WI38 (cell line): Measurements from ENCODE around the gene RNF43.

Source experiments
- H3K4me3 ChIP-seq: 2 replicates; pipeline ENCODE4 v1.5.1; 2011; ENCODE audit warnings: low read depth, mild to moderate bottlenecking, control low read depth, low read length
- TF ChIP-seq, protein P1 (sequence below): IDR thresholded peaks from 2 replicates; pipeline ENCODE4 v1.5.1; 2012; ENCODE audit warnings: low read depth, mild to moderate bottlenecking, control low read depth, low read length

The RNF43 gene

DNA sequence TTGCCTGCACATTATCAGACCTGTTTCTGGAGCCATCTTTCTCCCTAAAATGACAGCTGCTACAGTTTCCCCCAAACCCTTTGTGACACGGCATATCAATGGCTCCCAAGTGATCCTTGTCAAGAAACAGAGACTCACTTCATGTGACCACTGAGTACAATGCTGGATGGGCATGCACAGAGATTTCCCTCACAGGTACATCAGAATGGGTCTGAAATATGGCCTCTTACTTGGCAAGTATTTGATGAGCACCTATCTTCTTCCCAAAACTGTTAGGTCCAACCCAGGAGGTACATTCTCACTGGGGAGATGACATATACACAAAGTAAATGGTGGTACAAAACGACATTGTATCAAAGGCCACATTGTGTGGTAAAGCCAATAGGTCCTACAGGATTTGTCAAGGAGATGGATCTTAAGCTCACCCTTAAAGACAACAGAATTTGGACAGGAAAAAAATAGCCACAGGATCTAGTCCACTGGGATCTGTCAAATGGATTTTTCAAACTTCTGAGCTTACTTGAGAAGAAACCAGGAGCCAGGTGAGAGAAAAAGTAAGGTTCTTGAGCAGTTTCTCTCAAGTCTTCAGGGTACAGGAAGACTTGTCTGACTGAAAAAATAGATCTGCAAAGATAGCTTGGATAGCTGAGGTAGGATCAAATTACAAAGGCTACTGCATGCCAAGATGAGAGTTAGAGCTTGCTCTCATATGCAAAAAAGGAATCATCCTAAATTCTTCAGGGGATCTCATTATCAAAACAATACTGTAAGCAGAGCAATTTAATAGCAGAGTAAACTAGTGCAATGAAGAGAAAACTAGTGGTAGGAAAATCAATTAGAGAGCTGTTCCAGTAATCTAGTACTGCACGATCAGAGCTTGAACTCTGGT, 28.8 kb downstream of the RNF43 start:
- H3K4me3 ChIP-seq: no peak overlapping the region
- TF ChIP-seq, protein P1, sequence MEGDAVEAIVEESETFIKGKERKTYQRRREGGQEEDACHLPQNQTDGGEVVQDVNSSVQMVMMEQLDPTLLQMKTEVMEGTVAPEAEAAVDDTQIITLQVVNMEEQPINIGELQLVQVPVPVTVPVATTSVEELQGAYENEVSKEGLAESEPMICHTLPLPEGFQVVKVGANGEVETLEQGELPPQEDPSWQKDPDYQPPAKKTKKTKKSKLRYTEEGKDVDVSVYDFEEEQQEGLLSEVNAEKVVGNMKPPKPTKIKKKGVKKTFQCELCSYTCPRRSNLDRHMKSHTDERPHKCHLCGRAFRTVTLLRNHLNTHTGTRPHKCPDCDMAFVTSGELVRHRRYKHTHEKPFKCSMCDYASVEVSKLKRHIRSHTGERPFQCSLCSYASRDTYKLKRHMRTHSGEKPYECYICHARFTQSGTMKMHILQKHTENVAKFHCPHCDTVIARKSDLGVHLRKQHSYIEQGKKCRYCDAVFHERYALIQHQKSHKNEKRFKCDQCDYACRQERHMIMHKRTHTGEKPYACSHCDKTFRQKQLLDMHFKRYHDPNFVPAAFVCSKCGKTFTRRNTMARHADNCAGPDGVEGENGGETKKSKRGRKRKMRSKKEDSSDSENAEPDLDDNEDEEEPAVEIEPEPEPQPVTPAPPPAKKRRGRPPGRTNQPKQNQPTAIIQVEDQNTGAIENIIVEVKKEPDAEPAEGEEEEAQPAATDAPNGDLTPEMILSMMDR: no peak

DNA sequence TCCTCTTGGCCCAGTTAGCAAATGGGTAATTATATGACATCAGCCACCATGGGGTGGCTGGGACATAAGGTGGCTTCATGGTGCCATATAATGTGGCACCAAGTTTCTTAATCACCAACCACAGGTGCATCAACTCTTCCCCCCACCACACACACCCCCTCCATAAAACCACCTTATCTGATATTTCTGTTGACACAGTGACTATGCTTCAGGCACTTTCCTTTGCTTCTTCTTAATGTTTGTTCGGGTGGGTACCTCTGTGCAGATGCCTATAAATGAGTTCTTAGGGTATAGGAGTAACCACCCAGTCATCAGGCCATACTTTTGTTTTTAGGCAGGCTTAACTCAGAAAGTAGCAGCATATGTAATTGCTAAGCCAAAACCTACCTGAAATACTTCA, 29.5 kb downstream of the RNF43 start:
- TF ChIP-seq, protein P1: no peak

GRCh38 chr17:58386708-58387107, 30.6 kb downstream of the RNF43 start:
- H3K4me3 ChIP-seq: no peak overlapping the region
- TF ChIP-seq, protein P1: no peak

More for the DNA sequence above, 29.5 kb downstream of the RNF43 start:
- H3K4me3 ChIP-seq: no peak overlapping the region

DNA sequence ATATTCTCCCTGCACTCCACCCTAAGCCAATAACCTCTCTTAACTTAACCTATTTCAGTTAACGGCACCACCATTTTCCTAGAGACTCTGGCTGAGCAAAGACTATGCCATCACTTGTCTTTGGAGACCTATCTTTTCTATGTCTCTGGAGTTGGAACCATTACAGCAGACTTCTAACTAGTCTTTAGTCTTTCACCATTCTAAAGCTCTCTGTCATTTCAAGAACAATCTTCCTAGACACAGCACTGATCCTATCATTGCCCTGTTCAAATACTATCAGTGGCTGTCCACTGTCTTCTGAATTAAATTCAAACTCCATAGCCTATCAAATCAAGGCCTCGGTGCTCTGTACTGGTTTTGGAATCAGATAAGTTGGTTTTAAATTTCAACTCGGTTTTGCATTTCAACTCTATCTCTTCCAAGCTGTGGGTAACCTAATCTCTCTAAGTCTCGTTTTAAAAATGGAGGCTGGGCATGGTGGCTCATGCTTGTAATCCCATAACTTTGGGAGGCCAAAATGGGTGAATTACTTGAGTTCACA, 31.9 kb downstream of the RNF43 start:
- H3K4me3 ChIP-seq: no peak overlapping the region
- TF ChIP-seq, protein P1: no peak

DNA sequence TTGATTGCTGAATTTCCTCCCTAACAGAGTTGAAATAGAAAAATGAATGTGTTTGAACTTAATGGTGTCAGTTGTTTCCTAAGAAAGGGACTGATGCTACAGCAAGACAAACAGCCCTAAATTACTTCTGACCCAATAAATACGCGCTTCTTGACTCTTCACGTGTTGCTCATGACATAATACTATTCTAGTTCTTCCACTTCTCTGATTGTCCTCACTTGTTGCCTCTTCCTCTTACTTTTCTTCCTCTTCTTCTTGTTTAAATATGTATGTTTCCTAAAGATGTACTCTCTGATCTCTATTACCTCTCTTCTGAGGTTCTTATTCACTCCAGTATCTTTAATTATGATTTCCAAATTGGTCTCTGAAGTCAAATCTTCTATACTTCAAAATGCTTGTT, 32.4 kb downstream of the RNF43 start:
- TF ChIP-seq, protein P1: no peak

DNA sequence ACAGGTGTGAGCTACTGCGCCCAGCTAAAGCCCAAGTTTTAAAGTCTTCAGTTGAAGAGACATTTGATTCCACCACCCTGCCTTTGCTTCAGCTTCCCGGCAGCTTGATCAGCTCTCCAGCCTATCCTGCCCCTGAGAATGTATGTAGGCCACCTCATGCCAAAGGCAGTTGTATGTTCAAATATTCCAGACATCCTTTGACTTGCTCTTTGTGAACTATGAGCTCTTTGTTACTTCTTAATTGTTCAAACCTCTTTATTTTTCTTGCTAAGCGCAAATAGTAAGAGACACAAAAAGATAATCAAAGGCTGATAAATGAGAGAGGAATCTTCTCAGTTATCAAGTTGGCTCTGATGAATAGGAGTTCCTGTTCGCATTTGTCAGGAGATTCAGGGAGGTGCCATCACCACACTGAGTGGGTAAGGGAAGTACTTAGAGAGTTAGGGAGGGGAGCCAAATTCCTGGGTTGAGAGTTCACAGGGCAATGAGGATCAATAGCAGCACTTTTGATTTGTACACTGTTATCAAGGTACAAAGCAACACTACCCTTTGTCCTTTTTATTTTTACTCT, 33.4 kb downstream of the RNF43 start:
- no peak overlapping the region for H3K4me3 ChIP-seq
- TF ChIP-seq, protein P1: no peak

More for the DNA sequence above, 32.4 kb downstream of the RNF43 start:
- no peak overlapping the region for H3K4me3 ChIP-seq

DNA sequence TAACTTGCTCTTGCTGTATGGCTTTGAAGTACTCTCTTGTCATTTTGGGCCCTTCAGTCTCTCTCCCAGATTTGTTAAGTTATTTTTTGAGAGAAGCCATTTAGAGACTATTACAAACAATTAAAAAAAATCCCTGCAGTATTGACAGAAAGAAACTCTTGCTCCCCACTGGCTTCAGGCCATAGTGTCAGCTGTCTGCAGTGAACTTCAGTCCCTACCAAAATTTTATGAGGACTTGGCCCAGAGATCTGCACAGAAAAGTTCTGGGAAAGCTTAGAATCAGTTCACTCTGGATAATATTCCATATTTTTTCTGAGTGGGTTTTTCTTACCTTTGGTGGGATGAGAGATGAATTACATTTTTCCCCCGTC, 34.5 kb downstream of the RNF43 start:
- TF ChIP-seq, protein P1: no peak
- no peak overlapping the region for H3K4me3 ChIP-seq
